HG02943 (cell line): Measurements from ENCODE around the gene SIK3.
"Not testable (repeated sequence)": the region's sequence is repeated elsewhere in the genome, so short reads cannot be mapped to it uniquely, and the experiment has no call there.

Experiments used
- ATAC-seq: cut with Tn5 transposase; IDR thresholded peaks from one replicate; pipeline ENCODE4 v1.9.1; 2021; ENCODE audit warnings: mild to moderate bottlenecking, low read depth, moderate library complexity; ENCODE audit not compliant: unreplicated experiment

Gene SIK3

DNA sequence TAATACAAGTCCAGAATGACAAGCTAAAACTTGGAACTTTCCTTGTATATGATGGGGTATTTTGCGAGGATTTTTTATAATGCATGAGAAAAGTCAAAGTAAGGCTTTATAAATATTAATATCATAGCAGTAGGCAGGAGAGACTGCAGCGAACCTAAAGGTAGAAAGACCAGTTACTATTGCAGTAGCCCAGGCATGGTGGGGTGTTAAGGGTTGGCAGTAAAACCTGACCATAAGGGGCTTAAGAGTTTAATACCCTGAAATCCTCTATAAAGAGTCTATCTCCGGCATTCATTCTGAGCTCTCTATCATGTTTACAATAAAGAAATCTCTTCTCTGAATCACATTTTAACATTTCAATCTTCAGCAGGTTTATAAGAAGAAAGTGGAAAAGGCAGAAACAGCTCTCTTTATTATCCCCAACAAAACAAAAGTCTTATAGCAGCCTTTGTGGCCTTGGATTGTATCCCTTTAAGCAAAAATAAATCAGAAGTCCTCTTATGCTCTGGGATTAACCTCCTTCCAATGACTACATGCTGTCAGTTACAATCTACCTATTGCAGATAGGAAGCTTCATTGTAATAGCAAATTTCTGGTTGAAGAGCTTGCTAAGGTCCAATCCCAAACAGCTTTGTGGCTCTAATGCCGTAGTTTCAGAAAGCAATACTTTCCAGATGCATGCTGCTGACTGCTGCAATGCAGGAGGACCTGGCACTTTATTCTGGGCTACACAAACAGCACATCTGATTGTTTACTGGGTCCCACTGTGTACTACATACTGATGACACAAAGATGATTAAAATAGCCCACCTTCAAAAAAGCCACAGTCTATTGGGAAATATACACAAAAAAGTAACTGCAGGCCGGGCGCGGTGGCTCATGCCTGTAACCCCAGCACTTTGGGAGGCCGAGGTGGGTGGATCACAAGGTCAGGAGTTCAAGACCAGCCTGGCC, 45.8 kb downstream of the SIK3 start:
- ATAC-seq, result no peak

DNA sequence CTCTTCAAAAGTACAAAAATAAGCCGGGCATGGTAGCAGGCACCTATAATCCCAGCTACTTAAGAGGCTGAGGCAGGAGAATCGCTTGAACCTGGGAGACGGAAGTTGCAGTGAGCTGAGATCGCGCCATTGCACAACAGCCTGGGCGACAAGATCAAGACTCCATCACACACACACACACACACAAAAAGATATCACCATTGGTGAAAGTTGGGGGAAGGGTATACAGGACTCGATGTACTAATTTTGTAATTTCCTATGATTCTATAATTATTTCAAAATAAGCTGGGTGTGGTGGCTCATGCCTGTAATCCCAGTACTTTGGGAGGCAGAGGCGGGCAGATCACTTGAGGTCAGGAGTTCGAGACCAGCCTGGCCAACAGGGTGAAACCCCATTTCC, 48.1 kb downstream of the SIK3 start:
- not testable (repeated sequence) for ATAC-seq

DNA sequence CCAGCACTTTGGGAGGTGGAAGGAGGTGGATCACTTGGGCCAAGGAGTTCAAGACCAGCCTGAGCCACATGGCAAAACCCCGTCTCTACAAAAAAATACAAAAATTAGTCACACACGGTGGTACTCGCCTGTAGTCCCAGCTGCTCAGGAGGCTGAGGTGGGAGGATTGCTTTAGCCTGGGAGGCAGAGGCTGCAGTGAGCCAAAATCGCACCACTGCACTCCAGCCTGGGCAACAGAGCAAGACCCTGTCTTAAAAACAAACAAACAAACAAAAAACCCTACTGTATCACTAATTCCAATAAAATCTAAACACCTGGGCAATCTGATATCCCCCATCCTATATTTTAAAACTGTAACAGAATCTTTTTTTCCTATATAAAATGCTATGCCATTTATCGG, 51.6 kb downstream of the SIK3 start:
- not testable (repeated sequence) for ATAC-seq

DNA sequence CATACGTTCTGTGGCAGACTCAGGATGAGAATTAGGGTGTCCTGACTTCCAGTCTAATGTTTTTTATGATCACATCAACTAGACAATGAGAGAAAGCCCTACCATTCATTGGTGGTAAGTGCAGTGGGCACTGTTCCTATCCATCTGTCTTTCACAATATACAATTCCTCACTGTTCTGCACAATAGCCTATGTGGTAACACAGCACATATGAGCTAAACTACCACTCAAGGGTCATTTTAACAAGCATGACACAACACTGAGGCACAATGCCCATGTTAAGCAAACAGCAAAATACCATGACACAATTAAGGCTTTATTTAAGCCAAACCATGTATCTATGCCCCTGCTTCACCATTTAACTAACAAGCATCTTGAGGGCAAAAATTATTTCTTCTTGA, 52.3 kb downstream of the SIK3 start:
- no peak for ATAC-seq

- no peak for ATAC-seq
These were observed 53.0 kb downstream of the SIK3 start for GRCh38 chr11:117045196-117045595.

GRCh38 chr11:117044287-117045035, 53.8 kb downstream of the SIK3 start:
- ATAC-seq, result no peak

- ATAC-seq, result no peak
These were observed 55.5 kb downstream of the SIK3 start for GRCh38 chr11:117042689-117043088.

GRCh38 chr11:117039900-117040299, 58.3 kb downstream of the SIK3 start:
- ATAC-seq, result no peak

DNA sequence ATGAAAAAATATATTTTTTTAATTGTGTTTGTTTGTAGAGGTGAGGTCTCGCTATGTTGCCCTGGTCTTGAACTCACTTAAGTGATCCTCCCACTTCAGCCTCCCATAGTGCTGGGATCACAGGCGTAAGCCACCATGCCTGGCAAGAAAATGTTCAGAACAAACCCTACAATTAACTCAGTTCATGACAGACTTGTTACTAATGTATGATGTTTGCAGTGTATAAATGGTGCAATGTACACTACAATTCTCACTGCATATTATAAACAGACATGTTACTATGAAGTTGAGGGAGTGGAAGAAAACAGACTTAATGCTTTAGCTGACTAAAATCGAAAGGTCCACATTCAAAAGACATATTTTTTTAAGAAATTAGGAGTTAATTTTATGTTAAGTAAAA, 59.0 kb downstream of the SIK3 start:
- no peak for ATAC-seq

DNA sequence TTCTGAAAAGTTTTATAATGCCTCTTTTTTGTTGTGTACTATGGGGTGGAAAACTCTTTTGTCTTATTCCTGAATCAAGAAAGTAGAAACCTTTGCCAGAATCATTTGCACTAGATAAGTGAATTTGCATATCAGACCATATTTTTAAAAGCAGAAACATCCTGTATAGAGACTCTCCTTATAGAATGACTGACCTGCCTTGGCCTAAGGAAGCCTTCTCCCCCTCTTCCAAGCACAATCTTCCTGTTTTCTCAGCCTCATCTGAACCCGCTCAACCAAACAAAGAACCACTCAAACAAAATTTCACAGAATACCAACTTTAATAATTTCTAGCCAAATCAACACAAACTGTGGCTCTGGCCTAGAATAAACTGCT, 60.3 kb downstream of the SIK3 start:
- no peak for ATAC-seq

DNA sequence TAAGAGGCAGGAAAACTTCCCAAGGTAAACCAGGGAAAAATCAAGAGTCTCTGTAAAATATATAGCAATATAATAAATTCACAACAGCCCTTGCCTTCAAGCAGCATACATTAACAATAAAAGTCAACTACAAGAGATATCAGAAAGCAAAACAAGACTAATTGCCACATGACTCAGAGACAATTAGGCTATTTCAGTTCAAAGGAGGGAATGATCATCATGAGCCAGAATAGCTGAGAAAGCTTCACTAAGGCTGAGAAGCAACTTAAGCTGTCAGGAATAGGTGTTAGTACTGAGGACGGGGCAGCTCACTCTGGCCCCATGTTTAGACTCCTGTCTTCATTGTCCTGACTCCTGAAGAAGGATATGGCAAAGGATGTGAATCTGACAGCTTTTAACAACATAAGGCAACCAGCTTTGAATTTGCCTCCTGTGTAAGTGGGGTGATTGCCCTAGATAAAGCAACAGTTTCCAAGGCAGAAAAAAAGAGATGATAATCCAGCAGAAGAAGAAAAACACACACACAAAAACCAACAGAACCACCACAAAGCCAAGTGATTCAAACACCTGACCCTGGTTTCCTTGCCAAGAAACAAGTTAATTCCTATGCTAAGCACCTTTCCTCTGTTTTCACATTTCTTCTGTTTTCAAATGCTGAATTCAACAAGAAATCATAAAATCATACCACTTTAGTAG, 60.8 kb downstream of the SIK3 start:
- no peak for ATAC-seq

DNA sequence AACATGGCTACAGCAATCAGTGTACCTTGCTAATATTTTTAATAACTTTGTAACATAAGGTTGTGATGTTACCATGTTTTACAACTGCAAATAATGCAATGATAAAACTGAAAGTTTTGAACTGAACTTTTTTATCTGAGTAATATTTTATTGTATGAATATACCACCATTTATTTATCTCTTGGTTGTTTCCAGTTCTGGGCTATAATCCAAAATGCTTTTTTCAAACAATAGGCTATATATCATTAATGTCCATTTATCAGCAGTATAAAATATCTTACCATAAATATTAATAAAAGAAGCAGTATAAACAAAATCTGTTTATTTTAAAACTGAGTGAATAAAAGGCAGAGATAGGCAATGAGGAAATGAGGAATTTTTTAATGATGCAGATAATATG, 63.3 kb downstream of the SIK3 start:
- no peak for ATAC-seq

DNA sequence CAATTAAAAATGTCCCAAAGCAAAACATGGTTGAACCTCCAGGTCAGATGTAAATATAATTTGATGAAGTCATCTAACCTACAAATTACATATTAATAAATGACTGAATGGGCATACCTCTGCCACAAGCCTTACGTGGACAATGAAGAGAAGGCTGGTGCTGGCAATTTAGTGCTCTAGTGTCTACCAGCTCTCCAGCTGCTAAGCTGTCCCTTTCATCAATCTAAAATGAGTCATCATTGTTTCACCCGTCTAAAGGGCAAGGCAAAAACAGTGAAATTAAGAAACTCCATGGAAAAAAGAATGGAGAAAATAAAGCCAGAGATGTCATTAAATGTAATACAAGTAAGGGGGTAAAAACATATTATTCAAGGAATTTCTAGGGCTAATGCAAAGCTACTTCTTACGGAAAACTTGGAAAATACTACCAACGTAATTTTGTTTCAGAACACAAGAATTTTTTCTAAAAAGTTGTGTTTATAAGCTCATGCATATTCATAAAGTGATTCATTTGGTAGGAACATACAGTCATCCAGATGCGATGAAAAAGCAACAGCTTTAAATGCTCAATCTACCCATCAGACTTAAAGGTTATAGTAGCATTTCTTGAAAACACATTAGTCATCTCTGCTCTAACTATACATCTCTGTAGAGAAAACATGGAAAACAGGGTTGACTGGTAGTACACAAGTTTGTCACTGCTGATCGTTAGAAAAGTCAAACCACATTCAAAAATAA, 71.5 kb downstream of the SIK3 start:
- no peak for ATAC-seq

- not testable (repeated sequence) for ATAC-seq
These were observed 74.5 kb downstream of the SIK3 start for GRCh38 chr11:117023707-117024106.

DNA sequence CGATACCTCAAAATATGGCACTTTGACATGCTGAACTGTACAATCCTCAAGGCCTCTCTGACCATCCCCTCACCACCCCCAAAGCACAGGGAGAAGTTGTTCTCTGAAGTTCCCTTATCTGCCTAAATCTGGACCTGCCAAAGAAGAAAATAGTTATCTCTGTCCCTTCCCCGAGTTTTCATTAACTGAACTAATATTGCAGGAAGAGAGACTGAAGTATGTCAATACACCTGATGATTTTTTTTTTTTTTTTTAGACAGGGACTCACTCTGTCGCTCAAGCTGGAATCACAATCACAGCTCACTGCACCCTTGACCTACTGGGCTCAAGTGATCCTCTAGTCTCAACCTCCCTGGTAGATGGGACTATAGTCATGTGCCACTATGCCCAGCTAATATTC, 75.0 kb downstream of the SIK3 start:
- no peak for ATAC-seq

- ATAC-seq, result no peak
These were observed 75.7 kb downstream of the SIK3 start for GRCh38 chr11:117022526-117022925.

- no peak for ATAC-seq
These were observed 77.2 kb downstream of the SIK3 start for GRCh38 chr11:117020869-117021564.

DNA sequence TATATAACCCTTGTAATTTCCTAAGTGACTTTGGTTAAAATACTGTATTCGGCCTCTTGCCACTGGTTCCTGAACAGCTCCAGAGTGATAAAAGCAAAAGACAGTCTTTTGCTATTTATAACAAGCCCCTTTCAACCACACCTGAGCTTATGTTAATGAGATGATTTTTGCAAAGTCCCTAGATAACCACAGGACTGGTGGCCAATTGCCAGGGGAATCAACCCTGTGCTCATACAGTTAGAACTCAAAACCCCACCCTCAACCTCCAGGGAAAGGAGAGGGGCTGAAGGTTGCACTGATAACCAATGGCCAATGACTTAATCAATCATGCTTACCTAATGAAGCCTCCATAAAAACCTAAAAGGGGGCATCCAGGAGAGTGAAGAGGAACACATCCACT, 77.9 kb downstream of the SIK3 start:
- ATAC-seq, result no peak

GRCh38 chr11:117019871-117020270, 78.4 kb downstream of the SIK3 start:
- no peak for ATAC-seq

DNA sequence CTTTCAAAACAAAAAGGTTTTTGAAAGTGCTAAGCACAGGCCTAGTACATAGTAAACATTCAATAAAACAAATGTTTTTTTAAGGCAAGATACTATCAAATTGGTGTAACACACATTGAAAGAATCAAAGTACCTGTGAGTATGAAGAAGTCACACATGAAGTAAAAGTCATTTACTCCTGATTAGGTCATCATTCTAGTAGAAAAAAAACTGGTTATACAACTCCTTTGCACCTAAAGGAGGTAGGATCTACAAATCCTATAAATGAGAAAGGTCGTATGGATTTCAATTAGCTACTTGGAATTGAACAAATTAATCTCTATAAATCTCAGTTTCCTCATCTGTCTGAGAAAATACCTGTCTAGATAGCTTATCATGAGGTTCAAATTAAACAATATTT, 80.8 kb downstream of the SIK3 start:
- no peak for ATAC-seq
